ENCODE measurements around the gene MLKL. TPM values are rescaled to one million over a fixed set of nuclear protein-coding genes. Genes with fewer than 3 reads are reported as not detected.

The MLKL gene
- total RNA-seq, 1 donor: 10.8 TPM

GRCh38 chr16:74744566-74744965 is 43.9 kb upstream of the MLKL start:
- no peak for DNase-seq (ENCODE audit: low read depth)
- no peak overlapping the region for H3K4me3 ChIP-seq (ENCODE audit: low read depth, low read length)
- TF ChIP-seq, protein P1, sequence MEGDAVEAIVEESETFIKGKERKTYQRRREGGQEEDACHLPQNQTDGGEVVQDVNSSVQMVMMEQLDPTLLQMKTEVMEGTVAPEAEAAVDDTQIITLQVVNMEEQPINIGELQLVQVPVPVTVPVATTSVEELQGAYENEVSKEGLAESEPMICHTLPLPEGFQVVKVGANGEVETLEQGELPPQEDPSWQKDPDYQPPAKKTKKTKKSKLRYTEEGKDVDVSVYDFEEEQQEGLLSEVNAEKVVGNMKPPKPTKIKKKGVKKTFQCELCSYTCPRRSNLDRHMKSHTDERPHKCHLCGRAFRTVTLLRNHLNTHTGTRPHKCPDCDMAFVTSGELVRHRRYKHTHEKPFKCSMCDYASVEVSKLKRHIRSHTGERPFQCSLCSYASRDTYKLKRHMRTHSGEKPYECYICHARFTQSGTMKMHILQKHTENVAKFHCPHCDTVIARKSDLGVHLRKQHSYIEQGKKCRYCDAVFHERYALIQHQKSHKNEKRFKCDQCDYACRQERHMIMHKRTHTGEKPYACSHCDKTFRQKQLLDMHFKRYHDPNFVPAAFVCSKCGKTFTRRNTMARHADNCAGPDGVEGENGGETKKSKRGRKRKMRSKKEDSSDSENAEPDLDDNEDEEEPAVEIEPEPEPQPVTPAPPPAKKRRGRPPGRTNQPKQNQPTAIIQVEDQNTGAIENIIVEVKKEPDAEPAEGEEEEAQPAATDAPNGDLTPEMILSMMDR (IDR thresholded peaks at IDR 0.05; ENCODE audit: insufficient read depth, low read length): no peak

- TF ChIP-seq, protein P1 (IDR thresholded peaks at IDR 0.05; ENCODE audit: insufficient read depth, low read length): no peak
- DNase-seq (ENCODE audit: low read depth): peak; percentile 68
- no peak overlapping the region for H3K4me3 ChIP-seq (ENCODE audit: low read depth, low read length)
These were observed 43.1 kb upstream of the MLKL start for GRCh38 chr16:74743668-74744299.

- DNase-seq (ENCODE audit: low read depth): no peak
- TF ChIP-seq, protein P1 (IDR thresholded peaks at IDR 0.05; ENCODE audit: insufficient read depth, low read length): no peak
- H3K4me3 ChIP-seq (ENCODE audit: low read depth, low read length): no peak overlapping the region
These were observed 42.5 kb upstream of the MLKL start for GRCh38 chr16:74743045-74743667.

DNA sequence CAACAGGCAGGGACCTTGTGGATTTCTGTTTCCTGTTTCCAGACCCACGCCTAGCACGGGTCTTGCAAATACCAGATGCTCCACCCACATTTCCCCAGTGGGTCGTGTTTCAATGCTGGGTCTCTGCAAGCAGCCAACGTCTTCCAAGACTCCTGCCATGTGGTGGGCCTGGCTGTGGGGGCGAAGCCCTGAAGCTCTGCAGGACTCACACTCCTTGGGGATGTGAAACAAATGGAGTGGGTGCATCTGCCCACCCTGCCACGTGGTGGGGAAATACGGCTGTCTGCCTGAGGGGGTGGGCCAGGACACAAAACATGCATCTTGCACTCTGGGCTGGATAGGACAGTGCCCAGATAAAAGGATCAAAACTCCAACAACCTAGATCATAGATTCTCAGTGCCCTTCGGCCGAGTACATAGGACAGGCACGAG is 41.4 kb upstream of the MLKL start:
- TF ChIP-seq, protein P1 (IDR thresholded peaks at IDR 0.05; ENCODE audit: insufficient read depth, low read length): no peak
- H3K4me3 ChIP-seq (ENCODE audit: low read depth, low read length): no peak overlapping the region
- DNase-seq (ENCODE audit: low read depth): peak; percentile 41

DNA sequence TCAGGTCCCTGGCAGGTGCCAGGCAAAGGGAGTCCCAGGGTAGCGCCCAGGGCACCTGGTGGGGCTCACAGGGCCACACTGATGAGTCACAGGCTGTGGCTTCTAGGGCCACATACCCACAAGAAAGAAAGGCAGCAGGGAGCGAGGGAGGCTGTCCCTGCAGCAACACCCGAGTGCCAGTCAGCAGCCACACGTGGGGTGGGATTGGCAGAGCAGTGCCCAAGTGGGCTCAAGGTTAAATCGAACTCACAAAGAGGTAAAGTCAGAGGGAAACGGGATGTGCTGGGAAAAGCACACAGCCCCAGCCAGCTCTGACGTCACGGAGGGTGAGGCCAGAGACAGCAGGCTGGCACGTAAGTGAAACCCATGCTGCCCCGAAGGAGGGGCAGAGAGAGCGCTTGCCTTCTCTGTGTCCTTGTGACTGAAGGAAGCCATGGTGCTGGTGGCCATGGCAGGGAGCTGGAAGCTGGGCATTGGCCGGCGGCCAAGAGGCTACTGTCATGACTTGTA is 40.2 kb upstream of the MLKL start:
- H3K4me3 ChIP-seq (ENCODE audit: low read depth, low read length): no peak overlapping the region
- TF ChIP-seq, protein P1 (IDR thresholded peaks at IDR 0.05; ENCODE audit: insufficient read depth, low read length): no peak
- DNase-seq (ENCODE audit: low read depth): peak; percentile 40

GRCh38 chr16:74739275-74739674 is 38.6 kb upstream of the MLKL start:
- TF ChIP-seq, protein P1 (IDR thresholded peaks at IDR 0.05; ENCODE audit: insufficient read depth, low read length): no peak
- no peak for DNase-seq (ENCODE audit: low read depth)
- H3K4me3 ChIP-seq (ENCODE audit: low read depth, low read length): no peak overlapping the region

All from fibroblast of the aortic adventitia (primary cell).